ENCODE data around the gene HSPA2.
"Not testable (repeated sequence)": the region's sequence is repeated elsewhere in the genome, so short reads cannot be mapped to it uniquely, and the experiment has no call there.

The HSPA2 gene

GRCh38 chr14:64517667-64518066, 22.9 kb upstream of the HSPA2 start:
- H3K4me1 ChIP-seq (ENCODE audit: control insufficient read depth, insufficient read depth, low read length); H3K9me3 ChIP-seq (replicated peaks; ENCODE audit: low read length); H3K9ac ChIP-seq (ENCODE audit: low read depth, low read length); H3K4me3 ChIP-seq (ENCODE audit: low read length); H3K27me3 ChIP-seq (ENCODE audit: control insufficient read depth, insufficient read depth, low read length); H3K4me2 ChIP-seq (ENCODE audit: low read length): not testable (repeated sequence)
- peaks cover 13% of the 10 kb centered on the region for H3K36me3 ChIP-seq (ENCODE audit: insufficient read depth, low read length)

GRCh38 chr14:64518229-64518628, 22.3 kb upstream of the HSPA2 start:
- no peaks in the 10 kb centered on the region for H3K27me3 ChIP-seq (ENCODE audit: control insufficient read depth, insufficient read depth, low read length)
- H3K36me3 ChIP-seq (ENCODE audit: insufficient read depth, low read length), result peaks cover 19% of the 10 kb centered on the region
- no peak overlapping the region for H3K4me2 ChIP-seq (ENCODE audit: low read length)
- peaks cover 3% of the 10 kb centered on the region for H3K4me1 ChIP-seq (ENCODE audit: control insufficient read depth, insufficient read depth, low read length)
- no peak overlapping the region for H3K4me3 ChIP-seq (ENCODE audit: low read length)
- H3K9ac ChIP-seq (ENCODE audit: low read depth, low read length), result no peak overlapping the region
- no peaks in the 10 kb centered on the region for H3K9me3 ChIP-seq (replicated peaks; ENCODE audit: low read length)

- H3K9ac ChIP-seq (ENCODE audit: low read depth, low read length), result no peak overlapping the region
- H3K9me3 ChIP-seq (replicated peaks; ENCODE audit: low read length), result no peaks in the 10 kb centered on the region
- no peak overlapping the region for H3K4me3 ChIP-seq (ENCODE audit: low read length)
- no peaks in the 10 kb centered on the region for H3K4me1 ChIP-seq (ENCODE audit: control insufficient read depth, insufficient read depth, low read length)
- H3K27me3 ChIP-seq (ENCODE audit: control insufficient read depth, insufficient read depth, low read length), result no peaks in the 10 kb centered on the region
- peaks cover 27% of the 10 kb centered on the region for H3K36me3 ChIP-seq (ENCODE audit: insufficient read depth, low read length)
- no peak overlapping the region for H3K4me2 ChIP-seq (ENCODE audit: low read length)
Observed at GRCh38 chr14:64520699-64521098, 19.8 kb upstream of the HSPA2 start.

- Histone ChIP-seq H3K4me3 (ENCODE audit: low read length) (no peak overlapping the region), H3K36me3 (ENCODE audit: insufficient read depth, low read length) (peaks cover 38% of the 10 kb centered on the region), H3K4me2 (ENCODE audit: low read length) (no peak overlapping the region), H3K9ac (ENCODE audit: low read depth, low read length) (no peak overlapping the region), H3K9me3 (replicated peaks; ENCODE audit: low read length) (no peaks in the 10 kb centered on the region), H3K4me1 (ENCODE audit: control insufficient read depth, insufficient read depth, low read length) (no peaks in the 10 kb centered on the region), H3K27me3 (ENCODE audit: control insufficient read depth, insufficient read depth, low read length) (no peaks in the 10 kb centered on the region)
Observed at GRCh38 chr14:64522591-64523355, 17.8 kb upstream of the HSPA2 start.

GRCh38 chr14:64525354-64525753, 15.2 kb upstream of the HSPA2 start:
- no peak overlapping the region for H3K4me3 ChIP-seq (ENCODE audit: low read length)
- H3K9me3 ChIP-seq (replicated peaks; ENCODE audit: low read length), result no peaks in the 10 kb centered on the region
- no peak overlapping the region for H3K4me2 ChIP-seq (ENCODE audit: low read length)
- peaks cover 9% of the 10 kb centered on the region for H3K4me1 ChIP-seq (ENCODE audit: control insufficient read depth, insufficient read depth, low read length)
- no peak overlapping the region for H3K9ac ChIP-seq (ENCODE audit: low read depth, low read length)
- H3K27me3 ChIP-seq (ENCODE audit: control insufficient read depth, insufficient read depth, low read length), result no peaks in the 10 kb centered on the region
- H3K36me3 ChIP-seq (ENCODE audit: insufficient read depth, low read length), result peaks cover 38% of the 10 kb centered on the region

- H3K9me3 ChIP-seq (replicated peaks; ENCODE audit: low read length), result no peaks in the 10 kb centered on the region
- H3K36me3 ChIP-seq (ENCODE audit: insufficient read depth, low read length), result peaks cover 4% of the 10 kb centered on the region
- H3K9ac ChIP-seq (ENCODE audit: low read depth, low read length), result no peak overlapping the region
- no peak overlapping the region for H3K4me3 ChIP-seq (ENCODE audit: low read length)
- H3K4me1 ChIP-seq (ENCODE audit: control insufficient read depth, insufficient read depth, low read length), result peaks cover 12% of the 10 kb centered on the region
- no peak overlapping the region for H3K4me2 ChIP-seq (ENCODE audit: low read length)
- no peaks in the 10 kb centered on the region for H3K27me3 ChIP-seq (ENCODE audit: control insufficient read depth, insufficient read depth, low read length)
Observed at GRCh38 chr14:64531567-64531966, 9.0 kb upstream of the HSPA2 start.

GRCh38 chr14:64536488-64537245, 3.9 kb upstream of the HSPA2 start:
- no peak overlapping the region for H3K4me2 ChIP-seq (ENCODE audit: low read length)
- H3K4me3 ChIP-seq (ENCODE audit: low read length), result no peak overlapping the region
- H3K9me3 ChIP-seq (replicated peaks; ENCODE audit: low read length), result peaks cover 9% of the 10 kb centered on the region
- peaks cover 10% of the 10 kb centered on the region for H3K27me3 ChIP-seq (ENCODE audit: control insufficient read depth, insufficient read depth, low read length)
- no peak overlapping the region for H3K9ac ChIP-seq (ENCODE audit: low read depth, low read length)
- H3K4me1 ChIP-seq (ENCODE audit: control insufficient read depth, insufficient read depth, low read length), result peaks cover 17% of the 10 kb centered on the region
- H3K36me3 ChIP-seq (ENCODE audit: insufficient read depth, low read length), result no peaks in the 10 kb centered on the region

- Histone ChIP-seq H3K36me3 (ENCODE audit: insufficient read depth, low read length) (no peaks in the 10 kb centered on the region), H3K4me3 (ENCODE audit: low read length) (peak overlapping the region; percentile 70), H3K9ac (ENCODE audit: low read depth, low read length) (no peak overlapping the region), H3K9me3 (replicated peaks; ENCODE audit: low read length) (peaks cover 12% of the 10 kb centered on the region), H3K27me3 (ENCODE audit: control insufficient read depth, insufficient read depth, low read length) (peaks cover 20% of the 10 kb centered on the region), H3K4me1 (ENCODE audit: control insufficient read depth, insufficient read depth, low read length) (peaks cover 22% of the 10 kb centered on the region), H3K4me2 (ENCODE audit: low read length) (peak overlapping the region; percentile 84)
Observed at GRCh38 chr14:64541261-64541971, 875 bp downstream of the HSPA2 start.

GRCh38 chr14:64541972-64542835, 1.7 kb downstream of the HSPA2 start:
- no peak overlapping the region for H3K9ac ChIP-seq (ENCODE audit: low read depth, low read length)
- no peaks in the 10 kb centered on the region for H3K36me3 ChIP-seq (ENCODE audit: insufficient read depth, low read length)

GRCh38 chr14:64542836-64543201, 2.3 kb downstream of the HSPA2 start:
- peaks cover 12% of the 10 kb centered on the region for H3K9me3 ChIP-seq (replicated peaks; ENCODE audit: low read length)
- H3K4me2 ChIP-seq (ENCODE audit: low read length), result no peak overlapping the region
- peaks cover 20% of the 10 kb centered on the region for H3K27me3 ChIP-seq (ENCODE audit: control insufficient read depth, insufficient read depth, low read length)
- H3K4me3 ChIP-seq (ENCODE audit: low read length), result peak overlapping the region; percentile 70
- H3K36me3 ChIP-seq (ENCODE audit: insufficient read depth, low read length), result no peaks in the 10 kb centered on the region
- H3K4me1 ChIP-seq (ENCODE audit: control insufficient read depth, insufficient read depth, low read length), result peaks cover 19% of the 10 kb centered on the region
- no peak overlapping the region for H3K9ac ChIP-seq (ENCODE audit: low read depth, low read length)

More at GRCh38 chr14:64541972-64542835, 1.7 kb downstream of the HSPA2 start:
- H3K4me1 ChIP-seq (ENCODE audit: control insufficient read depth, insufficient read depth, low read length), result peaks cover 19% of the 10 kb centered on the region
- peaks cover 12% of the 10 kb centered on the region for H3K9me3 ChIP-seq (replicated peaks; ENCODE audit: low read length)
- H3K27me3 ChIP-seq (ENCODE audit: control insufficient read depth, insufficient read depth, low read length), result peaks cover 20% of the 10 kb centered on the region
- peak overlapping the region; percentile 84 for H3K4me2 ChIP-seq (ENCODE audit: low read length)
- H3K4me3 ChIP-seq (ENCODE audit: low read length), result peak overlapping the region; percentile 70

Data from skeletal muscle satellite cell (primary cell).